Inferior parietal cortex (tissue), 1 donor: ENCODE measurements around the gene PDIA6.
A peak's percentile ranks its signal among the peaks of the same experiment; 100 is the strongest.
"Not testable (repeated sequence)": the region's sequence is repeated elsewhere in the genome, so short reads cannot be mapped to it uniquely, and the experiment has no call there.

Experiments
- DNase-seq: peaks from one replicate; pipeline ENCODE4 v3.0.0-alpha.2; 2016; ENCODE audit errors: extremely low spot score

The PDIA6 gene

DNA sequence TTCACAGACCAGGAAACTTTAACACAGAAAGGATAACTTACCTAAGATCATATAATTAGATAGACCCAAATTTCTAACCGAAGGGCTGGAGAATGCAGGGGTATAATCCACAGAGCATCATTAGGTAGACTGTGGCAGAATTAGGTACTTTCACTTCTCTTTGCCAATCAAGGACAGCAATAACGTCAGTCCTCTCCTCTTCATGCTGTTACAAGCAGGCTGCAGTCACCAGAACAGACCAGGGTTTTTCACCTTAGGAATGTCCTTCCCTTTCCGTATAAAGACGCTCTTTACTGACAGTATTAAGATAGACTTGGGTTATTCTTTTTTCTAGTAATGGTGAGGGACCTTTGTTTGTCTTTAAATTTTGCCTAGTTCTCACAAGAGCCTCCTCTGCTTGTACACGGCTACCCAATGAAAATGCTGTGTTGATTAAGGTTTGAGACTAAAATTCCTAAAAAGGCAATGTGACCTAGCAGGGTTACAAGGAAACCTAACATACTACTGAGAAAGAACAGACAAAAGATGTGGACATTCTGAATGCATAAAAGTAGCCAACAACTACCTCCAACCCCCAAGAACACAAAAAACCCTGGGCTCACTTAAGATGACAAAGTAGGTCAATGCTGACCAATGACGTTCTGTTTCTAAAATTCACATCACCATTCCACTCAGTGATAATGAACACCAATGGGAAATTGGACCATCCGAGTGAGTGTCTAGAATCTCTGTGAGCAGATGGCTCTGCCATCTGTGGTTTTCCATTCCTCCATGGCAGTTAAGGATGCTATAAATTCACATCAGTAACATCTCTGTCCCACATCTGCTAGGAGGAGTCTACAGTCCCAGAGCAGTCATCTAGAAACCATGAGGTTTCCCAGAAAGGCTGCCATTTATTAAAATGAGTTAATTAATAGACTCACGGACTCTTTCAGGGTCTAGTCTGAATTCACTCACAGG, 2.1 kb downstream of the PDIA6 start:
- peak; percentile 53 for DNase-seq

GRCh38 chr2:10806543-10806942, 6.0 kb downstream of the PDIA6 start:
- DNase-seq = no peak

DNA sequence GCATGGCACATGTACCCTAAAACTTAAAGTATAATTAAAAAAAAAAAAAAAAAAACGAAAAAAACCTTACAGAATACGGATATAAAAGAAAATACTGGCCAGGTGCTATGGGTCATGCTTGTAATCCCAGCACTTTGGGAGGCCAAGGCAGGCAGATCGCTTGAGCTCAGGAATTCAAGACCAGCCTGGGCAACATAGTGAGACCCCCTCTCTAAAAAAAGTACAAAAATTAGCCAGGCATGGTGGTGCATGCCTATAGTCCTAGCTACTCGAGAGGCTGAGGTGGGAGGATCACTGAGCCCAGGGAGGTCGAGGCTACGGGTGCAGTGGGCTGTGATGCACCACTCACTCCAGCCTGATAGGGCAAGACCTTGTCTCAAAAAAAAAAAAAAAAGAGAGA, 6.6 kb downstream of the PDIA6 start:
- DNase-seq = not testable (repeated sequence)

GRCh38 chr2:10802657-10803056, 9.9 kb downstream of the PDIA6 start:
- DNase-seq = no peak

GRCh38 chr2:10800163-10800562, 12.4 kb downstream of the PDIA6 start:
- no peak for DNase-seq

DNA sequence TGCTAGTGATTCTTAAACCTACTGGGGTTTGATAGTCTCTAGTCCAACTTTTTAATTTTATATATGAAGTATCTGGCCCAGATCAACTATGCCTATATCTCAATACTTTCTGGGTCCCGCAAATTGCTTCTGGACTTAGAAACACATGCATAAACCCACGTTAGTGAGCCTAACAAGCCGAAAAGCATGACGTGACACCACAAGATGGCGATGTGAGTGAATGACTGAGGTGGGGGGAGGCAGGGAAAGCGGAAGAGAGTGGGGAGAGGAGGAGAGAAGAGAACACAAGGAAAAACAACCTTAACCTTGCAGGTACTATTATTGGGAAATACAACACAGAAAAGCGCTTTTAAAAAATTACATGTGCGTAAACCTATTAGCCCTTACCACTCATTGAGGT, 13.8 kb downstream of the PDIA6 start:
- DNase-seq = no peak

DNA sequence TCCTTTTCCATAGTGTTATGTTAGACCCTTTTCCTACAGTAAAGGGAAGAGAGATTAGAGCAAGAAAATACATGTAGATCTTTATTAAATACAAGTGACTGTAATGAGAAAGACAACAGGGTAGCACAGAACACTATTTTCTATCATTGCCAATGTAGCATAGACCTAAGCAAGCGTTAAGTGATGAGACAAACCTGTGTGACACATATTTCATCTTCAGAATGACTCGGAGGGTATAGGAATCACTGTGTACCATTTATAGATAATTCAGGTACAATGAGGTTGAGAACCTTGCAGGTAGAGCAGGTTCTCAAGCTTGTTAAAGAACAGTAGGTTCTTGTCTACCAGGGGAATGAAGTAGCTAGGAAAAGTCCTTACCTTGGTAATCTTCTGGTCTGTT, 15.9 kb downstream of the PDIA6 start:
- no peak for DNase-seq

DNA sequence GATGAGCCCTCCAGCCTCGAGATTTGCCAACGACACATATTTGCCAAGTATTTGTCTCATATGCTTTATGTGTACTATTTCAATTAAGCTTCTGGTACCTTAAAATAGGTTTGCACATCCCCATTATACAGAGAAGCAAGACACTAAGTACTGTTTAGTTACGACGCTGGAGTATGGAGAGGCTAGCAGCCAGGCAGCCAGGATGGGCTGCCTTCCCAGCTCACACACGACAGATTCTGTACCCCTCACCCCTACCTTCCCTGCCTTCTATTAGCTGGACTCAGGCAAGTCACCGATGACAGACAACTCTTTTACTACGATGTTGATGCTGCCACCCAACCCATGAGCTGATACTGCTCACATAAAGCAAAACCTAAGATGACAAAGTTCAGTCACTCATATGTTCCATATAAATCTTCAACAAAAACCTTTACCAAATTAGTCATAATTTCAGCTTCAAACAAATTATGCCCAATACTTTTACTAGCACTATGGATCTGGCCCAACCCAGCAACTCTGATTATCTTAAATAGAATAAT, 17.0 kb downstream of the PDIA6 start:
- DNase-seq = no peak

DNA sequence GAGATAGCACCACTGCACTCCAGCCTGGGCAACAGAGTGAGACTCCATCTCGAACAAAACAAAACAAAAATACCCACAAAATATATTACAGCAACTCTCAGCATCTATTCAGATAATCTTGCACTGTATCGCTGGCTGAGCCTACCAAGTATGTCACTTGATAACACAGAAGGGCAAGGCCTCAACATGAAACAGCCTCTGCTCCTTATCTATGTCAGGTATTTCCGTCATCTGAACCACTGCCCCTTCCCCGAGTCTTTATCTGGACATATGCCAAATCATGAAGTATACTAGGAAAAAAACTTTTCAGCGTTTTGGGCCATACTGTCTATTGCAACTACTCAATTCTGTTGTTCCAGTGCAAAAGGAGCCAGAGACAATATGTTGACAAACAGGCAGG, 17.7 kb downstream of the PDIA6 start:
- DNase-seq = no peak

GRCh38 chr2:10793816-10794215, 18.8 kb downstream of the PDIA6 start:
- DNase-seq = no peak

GRCh38 chr2:10792660-10793400, 19.8 kb downstream of the PDIA6 start:
- no peak for DNase-seq

DNA sequence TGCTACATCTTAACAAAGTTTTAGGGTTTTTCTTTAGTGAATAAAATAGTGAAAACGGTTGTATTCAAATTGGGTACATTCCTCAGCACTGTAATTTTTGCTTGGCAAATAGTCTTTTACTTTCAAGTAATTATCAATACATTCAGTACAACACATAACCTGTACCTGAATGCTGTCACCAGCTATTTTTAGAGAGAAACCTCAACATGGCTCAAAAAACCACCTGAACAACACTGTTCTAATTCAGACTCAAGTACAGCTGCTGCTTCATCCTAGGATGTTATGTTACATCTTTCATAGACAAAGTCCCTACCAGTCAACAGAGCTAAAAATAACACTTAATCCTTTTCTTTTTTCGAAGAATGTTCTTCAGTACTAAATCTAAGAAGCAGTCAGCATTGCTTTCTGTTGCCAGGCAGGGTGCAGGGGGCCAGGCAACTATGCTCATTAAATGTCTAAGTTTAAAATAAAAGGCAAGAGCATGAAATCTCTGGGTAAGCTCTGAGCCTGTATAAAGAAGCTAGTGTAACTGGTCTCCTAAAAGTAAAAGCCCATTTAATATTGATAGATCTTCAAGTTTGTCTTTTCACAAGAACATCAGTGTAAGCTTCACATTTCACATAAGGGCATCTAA, 20.5 kb downstream of the PDIA6 start:
- DNase-seq = no peak

DNA sequence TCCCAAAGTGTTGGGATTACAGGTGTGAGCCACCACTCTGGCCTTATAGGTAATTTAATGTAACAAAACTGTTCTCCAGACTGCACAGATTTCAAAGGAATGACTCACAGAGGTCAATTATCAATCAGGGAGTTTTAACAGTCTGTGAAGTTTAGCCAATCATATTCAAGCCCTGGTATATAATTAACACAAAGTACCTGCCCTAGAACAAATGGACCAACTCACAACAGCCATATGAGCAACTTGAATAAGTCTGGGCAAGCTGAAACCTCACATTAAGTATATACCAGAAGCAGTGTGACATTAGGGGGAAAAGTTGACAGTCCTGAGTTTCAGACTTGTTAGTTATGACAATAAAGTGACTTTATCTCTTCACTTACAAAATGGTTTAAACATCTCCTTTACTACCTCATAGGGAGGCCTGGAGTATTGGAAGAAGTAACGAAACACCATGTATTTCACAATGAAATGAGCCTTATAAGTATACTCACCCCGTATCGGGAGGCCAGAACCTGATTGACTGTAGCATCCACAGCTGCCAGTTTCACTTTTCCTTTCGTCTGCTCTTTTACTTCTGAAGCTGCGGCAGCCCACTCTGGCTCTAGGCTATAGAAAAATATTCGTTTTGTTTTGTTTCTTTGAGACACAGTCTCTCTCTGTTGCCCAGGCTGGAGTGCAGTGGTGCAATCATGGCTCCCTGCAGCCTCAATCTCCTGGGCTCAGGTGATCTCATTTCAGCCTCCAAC, 22.2 kb downstream of the PDIA6 start:
- no peak for DNase-seq

DNA sequence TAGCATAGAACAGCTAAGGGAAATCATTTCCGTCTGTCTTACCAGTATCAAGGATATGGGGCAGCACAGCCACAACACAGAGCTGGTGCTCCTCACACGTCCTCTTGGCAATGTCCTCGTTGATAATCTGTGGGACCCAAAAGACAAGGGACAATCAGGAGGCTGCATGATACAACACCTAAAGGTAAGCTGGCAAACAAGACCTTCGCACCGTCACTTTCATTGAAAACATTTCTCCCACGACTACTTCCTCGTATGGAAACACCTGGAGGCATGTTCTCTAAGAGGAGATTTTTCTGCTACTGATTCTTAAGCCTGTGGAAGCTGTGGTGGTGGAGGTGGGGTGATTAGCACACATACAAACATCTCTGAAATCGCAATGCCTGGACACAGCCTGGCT, 23.7 kb downstream of the PDIA6 start:
- DNase-seq = no peak

GRCh38 chr2:10787176-10787968, 25.2 kb downstream of the PDIA6 start:
- no peak for DNase-seq

- no peak for DNase-seq
Measured at GRCh38 chr2:10786240-10786982, 26.2 kb downstream of the PDIA6 start.

- DNase-seq = no peak
Measured at GRCh38 chr2:10785260-10785659, 27.3 kb downstream of the PDIA6 start.

- DNase-seq = no peak
Measured at GRCh38 chr2:10784719-10785118, 27.9 kb downstream of the PDIA6 start.

DNA sequence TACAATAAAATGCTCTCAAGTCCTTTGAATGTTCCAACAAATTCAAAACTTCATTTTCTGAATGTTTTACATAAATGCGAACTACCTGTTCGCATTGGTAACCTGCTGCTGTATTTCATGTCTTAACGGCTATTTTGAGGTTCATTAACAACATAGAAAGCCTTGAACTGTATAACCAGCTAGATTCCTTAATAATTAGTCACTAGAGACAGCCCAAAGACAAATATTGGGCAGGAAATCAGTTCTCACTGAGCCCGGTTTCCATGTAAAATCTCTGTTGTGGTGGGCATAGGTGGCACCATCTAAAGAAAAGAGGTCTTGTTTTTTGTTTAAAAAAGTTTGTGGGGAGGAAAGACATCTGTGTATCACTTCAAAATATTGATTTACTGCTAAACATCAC, 29.2 kb downstream of the PDIA6 start:
- DNase-seq = no peak

- DNase-seq = no peak
Measured at GRCh38 chr2:10781746-10782145, 30.8 kb downstream of the PDIA6 start.
